Measurements from ENCODE around the gene DPP4. TPM values are rescaled to one million over a fixed set of nuclear protein-coding genes. Genes with fewer than 3 reads are reported as not detected.
"Not testable (repeated sequence)": the region's sequence is repeated elsewhere in the genome, so short reads cannot be mapped to it uniquely, and the experiment has no call there.

Gene DPP4
- total RNA-seq, 2 experiments from 2014 or later: 29.9 to 30.7 TPM

DNA sequence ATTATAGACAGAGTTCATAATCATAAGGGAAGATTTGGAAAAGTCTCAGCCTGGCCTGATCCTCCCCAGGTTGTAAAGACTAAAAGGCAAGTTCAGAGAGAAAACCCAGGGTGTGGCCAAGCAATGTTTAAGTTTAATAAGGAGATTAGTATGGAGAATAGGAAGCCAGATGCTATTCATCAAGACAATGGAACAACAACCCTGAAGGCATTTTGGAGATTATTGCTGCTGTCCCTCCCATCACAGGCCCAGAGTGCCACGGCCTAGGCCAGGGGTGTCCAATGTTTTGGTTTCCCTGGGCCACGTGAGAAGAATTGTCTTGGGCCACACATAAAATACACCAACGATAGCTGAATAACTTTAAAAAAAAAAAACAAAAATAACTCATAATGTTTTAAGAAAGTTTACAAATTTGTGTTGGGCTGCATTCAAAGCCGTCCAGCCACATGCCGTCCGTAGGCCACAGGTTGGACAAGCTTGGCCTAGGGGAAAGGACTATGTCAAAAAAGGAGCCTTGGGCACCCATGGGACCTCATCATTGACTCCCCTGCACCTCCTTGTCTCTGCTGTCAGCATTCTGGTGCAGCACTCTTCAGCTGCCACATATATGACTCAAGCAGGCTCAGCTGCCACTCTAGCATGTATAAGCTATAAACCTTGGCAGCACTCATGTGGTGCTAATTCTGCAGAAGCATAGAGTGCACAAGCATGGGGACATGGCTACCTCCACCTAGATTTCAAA, 20.8 kb downstream of the DPP4 start:
- Mint-ChIP-seq H3K36me3 (peaks cover 33% of the 10 kb centered on the region), H3K27ac (no peak overlapping the region), H3K4me3 (no peak overlapping the region), H3K27me3 (no peaks in the 10 kb centered on the region), H3K4me1 (ENCODE audit: low read depth) (peaks cover 39% of the 10 kb centered on the region), H3K9me3 (peaks cover 14% of the 10 kb centered on the region)
- POLR2A ChIA-PET: no interaction called here
- DNase-seq: no peak
- intact Hi-C loops (cut with micrococcal nuclease): loop anchor here (10.0 kb wide), 1 partner anchor 808 kb away; no protein-coding TSS in a partner anchor
- CTCF ChIA-PET: interaction anchor here (0.9 kb wide), 1 partner anchor 48 kb away, joined by 3 read pairs; no protein-coding TSS in a partner anchor

DNA sequence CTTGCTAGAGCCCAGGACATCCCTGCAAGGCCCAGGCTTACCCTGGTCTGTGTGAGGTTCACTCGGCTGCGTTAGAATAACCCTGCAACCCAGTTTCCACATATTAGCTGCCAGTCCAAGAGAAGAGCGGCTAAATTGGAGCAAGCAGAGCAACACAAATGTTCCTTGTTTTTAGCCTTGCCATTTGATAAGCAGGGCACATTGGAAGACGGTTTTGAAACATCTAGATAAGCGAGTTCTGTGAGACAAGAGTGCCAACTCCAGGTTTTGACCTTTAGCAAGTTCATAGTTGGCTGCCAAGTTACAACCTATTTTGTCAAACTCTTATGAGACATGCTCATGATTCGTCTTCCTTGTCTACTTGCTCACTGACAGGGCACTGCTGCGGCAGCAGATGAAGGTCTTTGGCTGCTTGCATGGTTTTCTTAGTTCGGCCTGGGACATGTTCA, 23.5 kb downstream of the DPP4 start:
- H3K36me3 Mint-ChIP-seq: peaks cover 12% of the 10 kb centered on the region
- no peak overlapping the region for H3K27ac Mint-ChIP-seq
- intact Hi-C loops (cut with micrococcal nuclease): loop anchor here (10.0 kb wide), 1 partner anchor 806 kb away; no protein-coding TSS in a partner anchor
- H3K9me3 Mint-ChIP-seq: peaks cover 2% of the 10 kb centered on the region
- H3K4me1 Mint-ChIP-seq (ENCODE audit: low read depth): peaks cover 13% of the 10 kb centered on the region
- POLR2A ChIA-PET: no interaction called here
- no peaks in the 10 kb centered on the region for H3K27me3 Mint-ChIP-seq
- no peak overlapping the region for H3K4me3 Mint-ChIP-seq
- CTCF ChIA-PET: interaction anchor here (0.6 kb wide), 1 partner anchor 54 kb away, joined by 7 read pairs; no protein-coding TSS in a partner anchor
- no peak for DNase-seq

GRCh38 chr2:162049089-162049488, 24.9 kb downstream of the DPP4 start:
- intact Hi-C loops (cut with micrococcal nuclease); H3K4me1 Mint-ChIP-seq (ENCODE audit: low read depth); H3K4me3 Mint-ChIP-seq; H3K9me3 Mint-ChIP-seq; H3K27ac Mint-ChIP-seq; POLR2A ChIA-PET; DNase-seq; CTCF ChIA-PET; H3K27me3 Mint-ChIP-seq: not testable (repeated sequence)
- peaks cover 12% of the 10 kb centered on the region for H3K36me3 Mint-ChIP-seq

DNA sequence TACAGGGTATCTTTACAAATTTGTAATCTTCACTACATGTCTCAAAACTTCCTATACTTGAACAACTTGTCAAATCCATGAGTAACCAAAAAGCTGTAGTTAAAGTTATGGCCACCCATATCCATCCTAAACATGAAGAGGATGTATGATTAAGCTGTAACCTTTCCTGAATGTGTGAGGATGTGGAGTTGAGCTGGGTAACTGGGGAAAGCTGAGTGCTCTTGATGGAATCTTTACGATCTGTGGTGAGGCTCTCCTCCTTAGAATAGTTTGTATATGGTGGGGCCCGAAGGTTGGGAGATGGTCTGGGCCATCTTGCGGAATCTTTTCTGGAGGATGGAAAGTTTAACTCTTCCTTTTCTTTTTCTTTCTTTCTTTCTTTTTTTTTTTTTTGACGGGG, 29.4 kb downstream of the DPP4 start:
- Mint-ChIP-seq H3K4me3 (no peak overlapping the region), H3K9me3 (peaks cover 2% of the 10 kb centered on the region), H3K27me3 (no peaks in the 10 kb centered on the region), H3K36me3 (peaks cover 20% of the 10 kb centered on the region), H3K4me1 (ENCODE audit: low read depth) (peaks cover 4% of the 10 kb centered on the region), H3K27ac (no peak overlapping the region)
- ChIA-PET CTCF (no interaction called here), POLR2A (no interaction called here)
- intact Hi-C loops (cut with micrococcal nuclease): no loop called here
- DNase-seq: no peak

GRCh38 chr2:162043132-162043531, 30.9 kb downstream of the DPP4 start:
- POLR2A ChIA-PET: interaction anchor here (0.6 kb wide), 1 partner anchor 16 kb away, joined by 3 read pairs; no protein-coding TSS in a partner anchor
- CTCF ChIA-PET: no interaction called here

GRCh38 chr2:162041485-162041884, 32.5 kb downstream of the DPP4 start:
- Mint-ChIP-seq H3K9me3 (no peaks in the 10 kb centered on the region), H3K27ac (no peak overlapping the region)
- CTCF ChIA-PET: interaction anchor here (0.6 kb wide), 1 partner anchor 978 kb away, joined by 3 read pairs; no protein-coding TSS in a partner anchor

More at GRCh38 chr2:162043132-162043531, 30.9 kb downstream of the DPP4 start:
- H3K27ac Mint-ChIP-seq: no peak overlapping the region
- no peaks in the 10 kb centered on the region for H3K27me3 Mint-ChIP-seq
- no peaks in the 10 kb centered on the region for H3K9me3 Mint-ChIP-seq
- no peaks in the 10 kb centered on the region for H3K4me1 Mint-ChIP-seq (ENCODE audit: low read depth)
- intact Hi-C loops (cut with micrococcal nuclease): no loop called here
- DNase-seq: no peak
- H3K4me3 Mint-ChIP-seq: no peak overlapping the region
- peaks cover 19% of the 10 kb centered on the region for H3K36me3 Mint-ChIP-seq

GRCh38 chr2:162038725-162039124, 35.3 kb downstream of the DPP4 start:
- H3K9me3 Mint-ChIP-seq: no peaks in the 10 kb centered on the region
- no peak overlapping the region for H3K27ac Mint-ChIP-seq
- intact Hi-C loops (cut with micrococcal nuclease): no loop called here
- ChIA-PET POLR2A (no interaction called here), CTCF (no interaction called here)
- H3K4me3 Mint-ChIP-seq: no peak overlapping the region
- no peak for DNase-seq
- H3K36me3 Mint-ChIP-seq: peaks cover 40% of the 10 kb centered on the region
- H3K4me1 Mint-ChIP-seq (ENCODE audit: low read depth): peaks cover 7% of the 10 kb centered on the region
- no peaks in the 10 kb centered on the region for H3K27me3 Mint-ChIP-seq

More at GRCh38 chr2:162041485-162041884, 32.5 kb downstream of the DPP4 start:
- peaks cover 24% of the 10 kb centered on the region for H3K36me3 Mint-ChIP-seq
- intact Hi-C loops (cut with micrococcal nuclease): loop anchor here (2.0 kb wide), 1 partner anchor 19 kb away; no protein-coding TSS in a partner anchor
- H3K4me3 Mint-ChIP-seq: no peak overlapping the region
- DNase-seq: no peak
- H3K4me1 Mint-ChIP-seq (ENCODE audit: low read depth): peaks cover 4% of the 10 kb centered on the region
- POLR2A ChIA-PET: interaction anchor here (1.1 kb wide), 1 partner anchor 10 kb away, joined by 3 read pairs; no protein-coding TSS in a partner anchor
- no peaks in the 10 kb centered on the region for H3K27me3 Mint-ChIP-seq

GRCh38 chr2:162037886-162038285, 36.1 kb downstream of the DPP4 start:
- ChIA-PET CTCF (no interaction called here), POLR2A (no interaction called here)
- DNase-seq: no peak
- peaks cover 7% of the 10 kb centered on the region for H3K4me1 Mint-ChIP-seq (ENCODE audit: low read depth)
- no peaks in the 10 kb centered on the region for H3K9me3 Mint-ChIP-seq
- no peak overlapping the region for H3K4me3 Mint-ChIP-seq
- H3K27ac Mint-ChIP-seq: no peak overlapping the region
- intact Hi-C loops (cut with micrococcal nuclease): no loop called here
- no peaks in the 10 kb centered on the region for H3K27me3 Mint-ChIP-seq
- H3K36me3 Mint-ChIP-seq: peaks cover 43% of the 10 kb centered on the region

- Mint-ChIP-seq H3K4me3 (no peak overlapping the region), H3K27me3 (no peaks in the 10 kb centered on the region), H3K4me1 (ENCODE audit: low read depth) (peaks cover 7% of the 10 kb centered on the region), H3K27ac (no peak overlapping the region), H3K36me3 (peaks cover 42% of the 10 kb centered on the region), H3K9me3 (no peaks in the 10 kb centered on the region)
- intact Hi-C loops (cut with micrococcal nuclease): no loop called here
- ChIA-PET CTCF (interaction anchor here (0.5 kb wide), 1 partner anchor 76 kb away, joined by 3 read pairs; no protein-coding TSS in a partner anchor), POLR2A (no interaction called here)
- DNase-seq: no peak
These were observed 36.8 kb downstream of the DPP4 start for GRCh38 chr2:162037028-162037795.

GRCh38 chr2:162035981-162036380, 38.0 kb downstream of the DPP4 start:
- ChIA-PET POLR2A (no interaction called here), CTCF (no interaction called here)
- Mint-ChIP-seq H3K4me3 (no peak overlapping the region), H3K27ac (no peak overlapping the region), H3K9me3 (no peaks in the 10 kb centered on the region), H3K4me1 (ENCODE audit: low read depth) (peaks cover 7% of the 10 kb centered on the region), H3K36me3 (peaks cover 36% of the 10 kb centered on the region), H3K27me3 (no peaks in the 10 kb centered on the region)
- no peak for DNase-seq
- intact Hi-C loops (cut with micrococcal nuclease): no loop called here

DNA sequence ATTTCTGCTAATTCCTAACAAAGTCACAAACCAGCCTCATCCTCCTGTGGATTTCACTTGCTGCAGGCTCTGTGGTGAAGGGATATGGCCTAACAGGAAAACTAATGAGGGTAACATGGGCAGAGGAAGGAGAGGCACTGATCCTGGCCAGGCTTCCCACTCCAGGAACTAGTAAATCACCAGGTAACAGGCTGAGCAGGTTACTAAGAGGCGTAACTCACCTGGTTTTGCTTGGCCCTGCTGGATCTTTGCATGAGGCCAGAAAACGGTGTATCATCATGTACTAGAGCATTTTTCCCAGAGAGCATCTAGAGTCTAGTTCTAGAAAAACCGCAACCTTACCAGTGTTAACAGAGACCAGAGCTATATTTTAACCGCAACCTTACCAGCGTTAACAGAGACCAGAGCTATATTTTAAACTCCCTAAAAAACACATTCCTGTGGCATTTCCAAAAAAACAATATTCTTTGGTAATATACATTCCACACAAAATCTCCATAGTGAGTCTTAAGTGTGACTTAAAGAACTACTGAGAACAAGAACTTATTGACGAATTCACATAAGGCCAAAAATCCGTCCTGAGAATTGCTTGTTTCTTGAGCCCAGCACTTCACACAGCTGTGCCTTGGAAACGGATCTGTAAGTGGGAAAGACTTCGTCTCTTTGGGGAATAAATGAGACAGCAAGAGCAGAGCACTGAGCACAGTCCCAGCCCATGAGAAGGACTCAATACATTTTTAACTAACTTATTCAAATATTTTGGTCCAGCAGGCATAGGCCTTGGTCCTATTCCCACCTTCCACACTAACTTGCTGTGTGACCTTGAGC, 43.4 kb downstream of the DPP4 start:
- H3K27me3 Mint-ChIP-seq: no peaks in the 10 kb centered on the region
- H3K4me1 Mint-ChIP-seq (ENCODE audit: low read depth): peaks cover 5% of the 10 kb centered on the region
- no peak overlapping the region for H3K4me3 Mint-ChIP-seq
- POLR2A ChIA-PET: no interaction called here
- CTCF ChIA-PET: no interaction called here
- no peaks in the 10 kb centered on the region for H3K9me3 Mint-ChIP-seq
- H3K27ac Mint-ChIP-seq: no peak overlapping the region
- peaks cover 37% of the 10 kb centered on the region for H3K36me3 Mint-ChIP-seq
- no peak for DNase-seq
- intact Hi-C loops (cut with micrococcal nuclease): no loop called here

All from activated CD4-positive, alpha-beta memory T cell treated with anti-CD3 and anti-CD28 coated beads for 36 hours (primary cell).